SW480 (cell line): Measurements from ENCODE around the gene PBLD.

Source experiments
- DNase-seq: peaks from one replicate; pipeline ENCODE4 v3.0.0-alpha.2; 2016; ENCODE audit warnings: low spot score

PBLD gene

GRCh38 chr10:68233046-68233445 lies 99.7 kb downstream of the PBLD start:
- no peak for DNase-seq
